WTC11 (cell line): Measurements from ENCODE around the gene ETF1.

Experiments
- ATF1 ChIP-seq: sonication (generic); formaldehyde crosslinking; IDR thresholded peaks from 2 replicates; pipeline ENCODE4 v1.8.1; 2023; ENCODE audit warnings: mild to moderate bottlenecking, moderate library complexity, missing genetic modification reagents
- FOXK1 ChIP-seq: sonication (generic); formaldehyde crosslinking; IDR thresholded peaks from 2 replicates; pipeline ENCODE4 v1.8.0; 2022; ENCODE audit warnings: mild to moderate bottlenecking, moderate library complexity, missing genetic modification reagents
- TF ChIP-seq, protein P1 (sequence below): fragments of 200-600 bp; IDR thresholded peaks from 2 replicates; pipeline ENCODE4 v1.8.0; 2022; ENCODE audit warnings: antibody characterized with exemption
- TF ChIP-seq, protein P2 (sequence below): sonication (generic); formaldehyde crosslinking; IDR thresholded peaks from 2 replicates; pipeline ENCODE4 v1.8.0; 2022; ENCODE audit warnings: mild to moderate bottlenecking, missing genetic modification reagents
- TF ChIP-seq, protein P3 (sequence below): sonication (generic); formaldehyde crosslinking; IDR thresholded peaks from 2 replicates; pipeline ENCODE4 v1.8.1; 2022; ENCODE audit warnings: low read depth, missing genetic modification reagents, borderline replicate concordance
- TF ChIP-seq, protein P4 (sequence below): fragments of 250-450 bp; sonication (Bioruptor Pico); IDR thresholded peaks from 2 replicates; pipeline ENCODE4 v2.1.2; 2022; ENCODE audit warnings: mild to moderate bottlenecking, moderate library complexity

DNA sequence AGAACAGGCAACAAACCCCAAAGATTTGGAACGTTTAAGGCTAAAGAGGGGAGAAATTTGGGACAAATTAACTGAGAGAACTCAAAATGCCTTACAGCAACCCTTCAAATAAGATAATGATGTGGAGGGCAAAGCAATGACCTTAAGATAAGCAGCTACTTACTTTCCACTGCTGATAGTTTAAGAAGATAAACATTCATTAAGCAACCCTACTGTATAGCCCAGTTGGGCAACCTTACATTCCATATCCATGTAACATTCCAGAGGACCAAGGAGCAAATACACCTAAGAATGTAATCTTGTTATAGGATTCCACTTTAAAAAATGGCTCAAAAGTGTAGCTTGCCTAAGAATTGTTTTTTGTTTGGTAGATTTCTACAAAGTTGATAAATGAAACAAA lies 14.8 kb downstream of the ETF1 start:
- TF ChIP-seq, protein P1, sequence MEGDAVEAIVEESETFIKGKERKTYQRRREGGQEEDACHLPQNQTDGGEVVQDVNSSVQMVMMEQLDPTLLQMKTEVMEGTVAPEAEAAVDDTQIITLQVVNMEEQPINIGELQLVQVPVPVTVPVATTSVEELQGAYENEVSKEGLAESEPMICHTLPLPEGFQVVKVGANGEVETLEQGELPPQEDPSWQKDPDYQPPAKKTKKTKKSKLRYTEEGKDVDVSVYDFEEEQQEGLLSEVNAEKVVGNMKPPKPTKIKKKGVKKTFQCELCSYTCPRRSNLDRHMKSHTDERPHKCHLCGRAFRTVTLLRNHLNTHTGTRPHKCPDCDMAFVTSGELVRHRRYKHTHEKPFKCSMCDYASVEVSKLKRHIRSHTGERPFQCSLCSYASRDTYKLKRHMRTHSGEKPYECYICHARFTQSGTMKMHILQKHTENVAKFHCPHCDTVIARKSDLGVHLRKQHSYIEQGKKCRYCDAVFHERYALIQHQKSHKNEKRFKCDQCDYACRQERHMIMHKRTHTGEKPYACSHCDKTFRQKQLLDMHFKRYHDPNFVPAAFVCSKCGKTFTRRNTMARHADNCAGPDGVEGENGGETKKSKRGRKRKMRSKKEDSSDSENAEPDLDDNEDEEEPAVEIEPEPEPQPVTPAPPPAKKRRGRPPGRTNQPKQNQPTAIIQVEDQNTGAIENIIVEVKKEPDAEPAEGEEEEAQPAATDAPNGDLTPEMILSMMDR = no peak
- TF ChIP-seq, protein P2, sequence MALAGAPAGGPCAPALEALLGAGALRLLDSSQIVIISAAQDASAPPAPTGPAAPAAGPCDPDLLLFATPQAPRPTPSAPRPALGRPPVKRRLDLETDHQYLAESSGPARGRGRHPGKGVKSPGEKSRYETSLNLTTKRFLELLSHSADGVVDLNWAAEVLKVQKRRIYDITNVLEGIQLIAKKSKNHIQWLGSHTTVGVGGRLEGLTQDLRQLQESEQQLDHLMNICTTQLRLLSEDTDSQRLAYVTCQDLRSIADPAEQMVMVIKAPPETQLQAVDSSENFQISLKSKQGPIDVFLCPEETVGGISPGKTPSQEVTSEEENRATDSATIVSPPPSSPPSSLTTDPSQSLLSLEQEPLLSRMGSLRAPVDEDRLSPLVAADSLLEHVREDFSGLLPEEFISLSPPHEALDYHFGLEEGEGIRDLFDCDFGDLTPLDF = no peak
- TF ChIP-seq ATF1 (CRISPR knock-in tag) (no peak), FOXK1 (CRISPR knock-in tag) (no peak)
- TF ChIP-seq, protein P3, sequence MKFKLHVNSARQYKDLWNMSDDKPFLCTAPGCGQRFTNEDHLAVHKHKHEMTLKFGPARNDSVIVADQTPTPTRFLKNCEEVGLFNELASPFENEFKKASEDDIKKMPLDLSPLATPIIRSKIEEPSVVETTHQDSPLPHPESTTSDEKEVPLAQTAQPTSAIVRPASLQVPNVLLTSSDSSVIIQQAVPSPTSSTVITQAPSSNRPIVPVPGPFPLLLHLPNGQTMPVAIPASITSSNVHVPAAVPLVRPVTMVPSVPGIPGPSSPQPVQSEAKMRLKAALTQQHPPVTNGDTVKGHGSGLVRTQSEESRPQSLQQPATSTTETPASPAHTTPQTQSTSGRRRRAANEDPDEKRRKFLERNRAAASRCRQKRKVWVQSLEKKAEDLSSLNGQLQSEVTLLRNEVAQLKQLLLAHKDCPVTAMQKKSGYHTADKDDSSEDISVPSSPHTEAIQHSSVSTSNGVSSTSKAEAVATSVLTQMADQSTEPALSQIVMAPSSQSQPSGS = no peak
- TF ChIP-seq, protein P4, sequence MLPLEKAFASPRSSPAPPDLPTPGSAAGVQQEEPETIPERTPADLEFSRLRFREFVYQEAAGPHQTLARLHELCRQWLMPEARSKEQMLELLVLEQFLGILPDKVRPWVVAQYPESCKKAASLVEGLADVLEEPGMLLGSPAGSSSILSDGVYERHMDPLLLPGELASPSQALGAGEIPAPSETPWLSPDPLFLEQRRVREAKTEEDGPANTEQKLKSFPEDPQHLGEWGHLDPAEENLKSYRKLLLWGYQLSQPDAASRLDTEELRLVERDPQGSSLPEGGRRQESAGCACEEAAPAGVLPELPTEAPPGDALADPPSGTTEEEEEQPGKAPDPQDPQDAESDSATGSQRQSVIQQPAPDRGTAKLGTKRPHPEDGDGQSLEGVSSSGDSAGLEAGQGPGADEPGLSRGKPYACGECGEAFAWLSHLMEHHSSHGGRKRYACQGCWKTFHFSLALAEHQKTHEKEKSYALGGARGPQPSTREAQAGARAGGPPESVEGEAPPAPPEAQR (CRISPR knock-in tag) = no peak
